Activated CD4-positive, CD25-positive, alpha-beta regulatory T cell treated with anti-CD3 and anti-CD28 coated beads, Interleukin-2, amount 50 U/mL, for 24 hours (primary cell): ENCODE measurements around the gene KAZN.

Experiments
- ATAC-seq, 2 donors: fragments of 150-1000 bp; cut with Tn5 transposase; one replicate each; pipeline ENCODE4 v1.10.0; 2021; ENCODE audit warnings: mild to moderate bottlenecking in 1 of 2, moderate library complexity in 1 of 2

Gene KAZN

DNA sequence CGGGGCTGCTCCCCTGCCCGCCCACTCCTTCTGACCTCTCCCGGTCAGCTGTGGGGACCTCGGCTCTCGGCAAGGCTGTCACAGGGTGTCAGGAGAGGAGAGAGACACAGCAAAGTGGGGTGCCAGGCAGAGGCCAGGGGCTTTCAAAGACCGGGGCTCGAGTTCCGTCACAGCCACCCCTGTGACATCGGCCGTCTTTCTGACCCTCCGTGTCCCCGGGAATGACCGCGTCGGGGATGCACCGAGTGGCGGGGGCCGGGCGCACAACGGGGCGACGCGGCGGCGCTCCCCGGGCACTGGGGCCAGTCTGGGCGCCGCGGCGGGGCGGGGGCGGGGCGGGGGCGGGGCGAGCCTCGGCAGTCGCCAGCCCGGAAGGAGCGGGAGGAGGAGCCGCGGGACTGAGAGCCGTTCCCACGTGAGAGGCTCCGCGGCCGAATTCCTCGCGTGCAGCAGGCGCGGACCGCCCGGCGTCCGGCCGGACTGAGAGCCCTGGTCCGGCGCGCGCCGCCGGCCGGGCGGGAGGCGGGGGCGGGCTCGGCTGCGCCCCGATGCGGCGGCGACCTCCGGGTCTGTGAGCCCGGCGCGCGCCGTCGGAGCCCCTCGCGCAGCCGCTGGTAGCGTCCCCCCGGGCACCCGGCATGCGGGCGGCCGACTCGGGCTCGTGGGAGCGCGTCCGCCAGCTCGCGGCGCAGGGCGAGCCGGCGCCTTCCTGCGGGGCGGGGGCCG, 325.4 kb downstream of the KAZN start:
- peak in 1 of 2 donors; percentile 53 for ATAC-seq

DNA sequence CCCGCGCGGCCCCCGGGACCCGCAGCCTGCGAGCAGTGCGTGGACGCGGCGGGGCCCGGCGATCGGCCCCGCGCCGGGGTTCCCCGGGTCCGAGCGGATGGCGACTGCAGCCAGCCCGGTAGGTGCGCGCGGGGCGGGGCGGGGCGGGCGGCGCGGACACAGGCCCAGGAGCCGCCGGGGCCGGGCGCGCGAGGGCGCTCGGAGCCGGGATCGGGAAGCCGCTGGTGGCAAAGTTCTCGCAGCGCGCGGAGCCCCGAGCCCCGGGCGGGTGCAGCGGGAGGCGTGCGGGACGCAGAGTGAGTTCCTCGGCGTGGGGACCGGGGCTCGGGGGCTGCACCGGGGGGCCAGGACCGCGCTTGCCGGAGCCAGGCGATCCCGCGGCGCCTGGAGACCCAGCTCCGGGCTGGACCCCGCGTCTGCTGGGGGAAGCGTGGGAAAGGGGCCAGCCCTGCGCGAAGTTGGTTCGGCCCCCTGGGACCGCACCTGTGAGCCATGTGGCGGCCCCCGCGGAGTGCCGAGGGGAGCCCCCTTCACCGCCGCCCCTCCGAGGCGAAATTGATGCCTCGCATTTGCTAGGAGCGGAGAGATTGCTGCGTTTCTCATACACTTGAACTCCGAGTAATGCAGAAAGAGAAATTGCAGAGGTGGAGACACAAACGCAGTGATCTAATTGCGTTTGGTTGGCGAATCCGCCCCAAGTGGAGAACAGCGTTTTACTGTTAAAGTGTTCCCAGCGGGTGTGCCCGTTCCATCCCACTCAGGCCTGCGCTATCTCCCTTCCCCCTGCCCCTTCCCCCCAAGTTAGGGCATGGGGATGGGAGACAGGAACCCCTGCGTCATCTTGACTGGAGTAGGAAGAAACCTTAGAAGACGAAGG, 326.2 kb downstream of the KAZN start:
- ATAC-seq, result no peak

DNA sequence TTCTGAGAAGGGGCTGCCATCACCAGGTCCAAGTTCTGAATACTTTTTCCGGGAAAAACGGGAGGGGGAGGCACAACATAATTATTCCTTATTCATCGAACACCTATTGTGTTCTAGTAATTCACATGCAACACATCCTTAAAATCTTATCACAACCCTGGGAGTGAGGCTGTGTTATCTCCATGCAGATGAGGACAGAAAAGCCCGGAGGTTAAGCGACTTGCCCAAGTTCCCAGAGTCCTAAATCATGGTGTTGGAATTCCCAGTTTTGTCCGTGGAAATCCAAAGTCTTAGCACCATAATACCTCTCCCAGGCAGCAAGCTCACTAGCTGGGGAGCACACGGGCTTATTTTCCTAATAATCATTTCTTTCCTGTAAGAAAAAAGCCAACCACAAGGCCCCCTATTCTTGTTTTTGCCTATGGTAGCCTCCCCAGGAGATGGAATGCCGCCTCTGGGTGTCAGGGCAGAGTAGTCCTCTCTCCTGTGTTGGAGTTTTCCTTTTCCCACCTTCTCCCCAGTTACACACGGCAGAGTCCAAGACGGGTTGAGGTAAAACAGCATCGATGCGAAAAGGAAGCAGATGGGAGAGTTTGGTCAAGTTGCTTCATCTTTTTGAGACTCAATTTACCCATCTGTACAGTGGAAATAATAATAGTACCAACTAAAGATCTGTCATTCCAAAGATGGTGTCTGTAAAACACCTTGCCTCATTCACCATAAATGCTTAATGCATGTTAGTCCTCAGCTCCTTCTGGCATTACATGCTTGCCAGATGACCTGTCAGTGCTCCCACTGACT, 327.1 kb downstream of the KAZN start:
- no peak for ATAC-seq

DNA sequence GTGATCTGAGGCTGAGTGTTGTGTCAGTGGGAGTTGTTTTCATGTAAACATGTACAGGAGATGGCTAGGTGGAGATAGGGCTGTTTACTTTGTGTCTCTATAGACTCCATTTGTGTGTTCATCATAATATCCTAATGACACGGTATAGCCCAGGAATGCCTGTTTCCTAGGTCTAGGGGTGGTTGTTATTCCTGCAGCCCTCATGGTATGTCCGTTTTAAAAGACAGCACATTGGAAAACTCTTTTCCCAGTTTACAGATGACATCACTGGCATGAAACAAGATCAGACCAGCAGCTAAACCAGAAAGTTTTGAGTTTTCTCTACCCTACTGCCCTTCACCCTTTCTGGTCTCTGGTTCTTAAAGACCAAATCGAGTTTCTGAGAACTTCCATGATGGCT, 327.7 kb downstream of the KAZN start:
- ATAC-seq, result no peak

DNA sequence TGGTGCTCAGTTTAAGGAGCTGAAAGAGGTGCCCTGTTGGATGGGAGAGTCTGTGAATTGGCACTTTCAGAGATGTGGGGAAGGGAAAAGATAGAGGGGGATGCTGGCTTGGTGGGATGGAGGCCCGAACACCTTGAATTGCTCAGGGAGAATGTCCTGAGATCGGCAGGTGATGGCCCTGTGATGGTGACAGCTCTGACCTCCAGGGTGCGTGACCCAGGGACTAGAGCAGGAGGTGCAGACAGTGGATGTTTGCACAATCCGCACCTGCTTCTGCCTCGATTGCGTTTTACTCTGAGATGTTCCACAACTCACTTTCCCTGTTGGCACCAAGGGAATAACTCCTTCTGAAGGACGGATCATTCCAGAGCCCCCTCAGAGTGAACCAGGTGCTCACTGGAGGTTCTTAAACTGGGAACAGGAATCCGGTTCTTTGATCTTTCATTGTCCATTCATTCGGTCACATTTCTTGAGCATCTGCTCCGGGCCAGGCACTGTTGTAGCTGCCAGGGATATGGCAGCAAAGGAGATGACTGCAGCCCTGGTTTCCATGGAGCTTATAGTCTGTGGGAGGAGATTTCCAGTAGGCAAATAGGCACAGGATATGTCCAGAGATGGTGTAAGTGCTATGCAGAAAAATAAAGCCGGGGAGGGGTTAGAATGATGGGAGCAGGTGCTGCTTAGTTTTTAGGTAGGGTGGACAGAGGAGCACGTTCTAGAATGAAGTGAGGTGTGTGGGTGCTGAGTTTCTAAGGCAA, 328.5 kb downstream of the KAZN start:
- ATAC-seq, result no peak

DNA sequence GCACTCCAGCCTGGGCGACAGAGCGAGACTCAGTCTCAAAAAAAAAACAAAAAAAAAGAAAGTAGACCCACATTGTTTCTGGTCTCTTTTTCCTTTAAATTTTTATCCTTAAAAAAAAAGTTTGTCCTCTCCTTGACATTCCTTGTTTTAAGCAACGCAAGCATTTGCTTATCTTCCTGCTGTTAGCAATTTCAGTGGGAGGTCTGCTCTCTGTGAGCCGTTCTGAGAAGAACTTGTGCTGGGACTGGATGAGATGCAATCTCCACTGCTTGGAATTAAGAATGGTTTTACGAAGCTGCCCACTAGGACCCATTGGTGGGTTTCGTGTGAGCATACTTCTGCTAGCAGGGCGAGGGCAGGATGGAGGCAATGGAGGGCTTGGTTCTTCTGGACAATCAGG, 329.9 kb downstream of the KAZN start:
- no peak for ATAC-seq

DNA sequence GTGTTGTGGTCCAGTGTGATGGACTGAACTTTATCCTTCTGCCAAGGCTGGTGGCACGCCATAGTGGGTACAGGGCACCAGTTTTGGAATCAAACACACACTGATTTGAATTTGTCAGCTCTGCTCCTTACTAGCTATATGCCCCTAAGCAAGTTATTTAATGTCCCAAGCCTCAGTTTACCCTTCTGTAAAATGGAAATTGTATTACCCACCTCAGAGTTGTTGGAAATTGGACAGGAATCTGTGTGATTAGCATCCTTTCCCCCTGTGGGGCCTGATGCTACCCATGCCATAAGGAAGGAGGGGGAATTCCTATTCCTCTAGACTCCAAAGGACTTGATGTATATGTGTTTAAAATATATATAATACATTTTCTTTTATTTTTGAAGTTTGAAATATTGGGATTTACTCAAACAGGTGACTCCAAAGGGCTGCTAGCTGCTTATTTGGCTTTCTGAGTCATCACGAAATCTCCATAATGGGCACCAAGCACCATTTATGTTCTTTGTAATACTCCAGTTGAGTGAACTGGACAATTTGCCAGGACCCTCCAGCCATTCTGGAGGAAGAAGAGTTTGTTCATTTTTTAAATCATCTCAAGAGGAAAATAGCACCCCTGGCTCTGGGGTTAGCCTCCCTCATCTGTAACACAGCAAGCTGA, 330.5 kb downstream of the KAZN start:
- no peak for ATAC-seq

DNA sequence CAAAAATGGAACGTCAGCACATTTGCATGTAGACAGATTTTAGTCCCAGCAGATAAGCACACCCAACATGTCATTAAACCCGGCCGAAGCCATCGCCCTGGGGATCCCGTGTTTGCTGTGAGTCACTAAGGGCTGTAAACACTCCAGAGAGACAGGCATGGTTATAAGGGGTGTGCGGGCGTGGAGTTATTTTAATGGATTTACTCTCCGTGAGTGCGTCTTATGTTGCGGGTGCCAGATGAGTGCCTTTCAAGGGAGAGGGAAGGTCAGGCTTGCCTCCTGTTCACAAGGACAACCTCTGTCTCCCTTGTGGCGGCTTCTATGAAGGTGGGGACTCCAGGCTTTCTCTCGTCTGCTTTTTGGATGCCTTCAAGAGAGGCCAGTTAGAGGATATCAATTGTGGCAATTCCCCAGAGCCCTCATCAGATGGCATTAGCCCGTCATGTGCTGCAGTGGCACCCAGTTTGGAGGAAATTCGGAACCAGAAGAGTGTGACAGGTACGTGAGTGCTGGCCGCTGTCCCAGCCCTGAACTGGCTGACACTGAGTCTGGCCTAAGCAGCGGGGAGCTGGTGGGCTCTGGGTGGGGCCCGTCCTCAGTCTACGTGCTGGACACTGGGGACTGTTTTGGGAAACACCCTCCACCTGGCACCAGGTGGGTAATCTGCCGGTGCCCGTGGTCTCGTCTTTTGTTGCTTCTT, 331.2 kb downstream of the KAZN start:
- no peak for ATAC-seq

DNA sequence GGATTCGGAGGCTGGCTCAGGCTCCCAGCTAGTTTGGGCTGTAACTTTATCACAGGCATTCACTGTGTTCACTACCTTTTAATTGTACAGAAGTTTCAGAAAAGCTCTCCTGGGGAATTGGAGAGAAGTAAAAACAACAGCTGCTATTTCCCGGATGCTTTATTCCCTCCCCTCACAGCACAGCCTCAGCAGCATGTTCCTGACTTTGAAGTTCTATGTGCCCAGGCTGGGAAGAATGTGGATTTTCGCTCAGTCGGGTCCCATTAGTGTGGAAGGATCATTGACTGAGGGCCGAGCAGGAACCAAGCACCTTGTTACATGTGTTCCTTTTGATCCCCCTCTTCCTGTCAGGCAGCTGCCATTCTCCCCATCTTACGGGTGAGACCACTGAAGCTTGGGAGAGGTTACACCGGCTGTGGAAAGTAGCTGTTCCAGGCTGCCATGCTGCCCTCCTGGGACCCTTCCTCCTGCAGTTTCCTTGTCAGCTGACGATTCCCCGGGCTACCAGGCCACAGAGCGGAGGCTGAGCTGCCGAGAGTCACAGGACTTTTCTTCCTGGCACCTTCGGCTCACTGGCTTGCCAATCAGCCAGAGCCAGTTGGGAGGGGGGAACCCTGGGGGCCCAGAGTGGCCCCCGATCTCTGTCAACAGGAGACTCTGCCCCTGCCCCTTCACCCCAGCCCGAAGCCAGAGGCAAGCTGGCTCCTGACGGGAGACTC, 331.9 kb downstream of the KAZN start:
- no peak for ATAC-seq

DNA sequence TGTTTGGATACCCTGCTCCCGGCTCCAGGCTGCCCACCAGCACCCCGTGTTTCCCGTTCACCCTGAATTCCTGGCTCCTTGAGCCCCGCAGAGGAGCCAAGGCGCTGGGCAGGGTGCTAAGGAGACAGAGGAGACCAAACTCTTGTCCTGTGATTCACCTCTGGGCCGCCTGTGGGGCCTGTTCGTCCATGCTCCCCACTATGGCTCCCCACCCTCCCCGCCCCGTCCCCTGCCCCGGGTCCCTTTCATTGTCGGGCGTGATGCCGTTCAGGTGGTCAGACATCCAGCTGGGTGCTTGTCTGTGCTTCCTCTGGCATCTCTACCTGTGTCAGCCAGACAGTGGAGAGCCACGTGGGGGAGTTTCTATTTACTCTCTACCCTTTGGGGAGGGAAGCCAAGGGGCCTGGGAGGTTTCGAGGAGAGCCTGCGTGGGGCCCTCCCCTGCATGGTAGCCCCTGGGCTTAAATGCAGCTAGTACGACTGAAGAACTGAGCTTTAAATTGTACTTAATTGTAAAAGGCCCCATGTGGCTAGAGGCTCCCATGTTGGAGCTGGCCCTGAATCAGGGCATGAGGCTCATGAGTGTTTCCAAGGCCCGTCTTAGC, 333.7 kb downstream of the KAZN start:
- no peak for ATAC-seq

DNA sequence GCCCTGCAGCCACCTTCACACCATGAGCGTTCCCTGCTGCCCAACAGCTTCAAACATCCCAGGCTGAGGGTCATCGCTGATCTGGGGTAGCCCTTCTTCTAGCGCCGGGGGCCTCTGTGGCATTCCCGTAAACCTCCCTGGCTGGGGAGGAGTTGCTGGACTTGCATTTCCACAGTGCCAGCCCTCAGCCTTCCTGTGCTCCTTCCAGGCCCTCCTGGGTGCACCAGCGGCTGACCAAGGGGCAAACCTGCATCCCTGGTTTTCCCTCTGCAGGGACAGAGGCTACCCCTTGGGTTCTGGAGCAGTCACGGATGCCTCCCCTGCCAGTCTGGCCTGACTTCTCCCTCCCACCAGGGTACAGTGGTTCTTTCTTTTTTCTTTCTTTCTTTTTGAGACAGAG, 336.4 kb downstream of the KAZN start:
- no peak for ATAC-seq

DNA sequence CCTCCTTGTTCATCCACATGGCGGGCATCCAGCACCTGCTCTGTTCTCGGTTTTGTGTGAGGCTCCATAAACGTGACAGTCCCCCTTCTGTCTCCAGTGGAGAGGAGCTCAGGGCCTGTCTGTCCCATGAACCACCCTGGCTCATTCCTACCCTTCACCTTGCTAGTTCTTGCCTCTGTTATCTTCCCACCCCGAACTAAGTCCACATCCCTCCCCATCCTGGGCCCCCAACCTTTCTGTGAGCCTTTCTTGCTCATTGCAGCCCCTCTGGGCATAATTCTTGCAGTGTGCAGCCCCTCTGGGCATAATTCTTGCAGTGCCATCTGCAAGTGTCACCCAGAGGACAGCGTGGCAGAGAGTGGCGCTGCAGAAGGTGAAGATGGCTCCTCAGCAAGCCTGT, 338.3 kb downstream of the KAZN start:
- no peak for ATAC-seq

DNA sequence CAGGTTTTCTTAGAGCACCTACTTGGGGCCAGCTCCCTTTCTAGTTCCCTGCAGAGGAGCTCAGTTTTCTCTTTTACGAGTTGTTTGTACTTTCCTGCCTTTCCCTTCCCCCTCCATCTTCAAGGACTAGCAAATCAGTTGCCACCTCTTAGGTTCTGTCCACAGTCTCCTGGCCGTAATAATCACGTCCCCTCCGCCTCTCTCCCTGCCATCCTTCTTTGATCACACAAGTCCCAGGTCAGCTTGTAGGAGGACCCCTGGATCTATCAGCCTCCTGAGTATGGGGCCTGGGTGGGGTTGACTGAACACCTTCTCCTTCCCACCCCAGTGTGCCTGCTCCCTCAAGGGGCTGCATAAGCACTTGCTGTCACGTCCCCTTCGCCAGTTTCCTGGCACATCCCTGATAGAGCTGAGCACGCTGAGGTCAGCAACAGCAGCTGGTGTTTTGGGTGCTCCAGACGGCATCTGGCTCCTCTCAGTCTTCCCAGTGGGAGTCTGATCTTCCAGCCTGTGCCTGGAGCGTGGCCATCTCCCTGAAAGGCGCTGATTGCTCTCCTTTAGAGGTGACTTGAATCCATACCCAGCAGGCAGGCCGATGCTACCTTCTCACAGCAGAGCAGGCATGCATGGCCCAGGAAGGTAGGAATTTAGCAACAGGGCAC, 338.9 kb downstream of the KAZN start:
- ATAC-seq, result no peak

DNA sequence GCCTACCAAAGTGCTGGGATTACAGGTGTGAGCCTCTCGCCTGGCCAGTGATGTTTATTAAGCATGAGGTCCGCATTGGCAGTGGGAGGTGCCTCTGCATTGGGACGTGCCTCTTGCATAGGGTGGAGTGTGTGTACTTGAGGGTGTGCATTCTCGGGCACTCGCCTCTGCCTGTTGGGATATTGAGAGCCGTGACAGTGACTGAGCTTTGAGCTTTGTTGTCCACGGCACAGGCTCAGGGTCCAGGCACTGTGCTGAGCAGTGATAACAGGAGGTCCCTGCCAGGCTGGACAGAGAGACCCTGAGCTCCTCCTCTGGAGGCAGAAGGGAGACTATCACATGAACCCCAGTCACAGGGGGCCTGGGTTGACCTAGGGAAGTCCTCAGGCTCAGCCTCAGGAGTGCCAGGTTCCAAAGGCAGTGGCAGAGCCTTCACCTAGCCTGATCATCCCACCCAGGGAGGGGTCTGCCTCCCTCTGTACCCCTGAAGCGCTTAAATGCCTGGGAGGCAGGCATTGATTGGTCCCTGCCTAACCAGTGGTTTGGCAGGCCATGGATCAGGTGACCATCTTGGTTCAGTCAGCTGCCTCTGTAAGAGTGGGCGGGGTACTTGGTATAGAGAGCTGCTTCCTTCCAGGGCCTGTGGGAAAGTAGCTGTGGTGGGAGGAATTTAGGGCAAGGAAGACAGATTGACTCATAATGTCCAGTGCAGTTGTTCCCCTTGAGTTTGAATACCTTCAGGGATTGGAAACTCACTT, 341.2 kb downstream of the KAZN start:
- ATAC-seq, result no peak

DNA sequence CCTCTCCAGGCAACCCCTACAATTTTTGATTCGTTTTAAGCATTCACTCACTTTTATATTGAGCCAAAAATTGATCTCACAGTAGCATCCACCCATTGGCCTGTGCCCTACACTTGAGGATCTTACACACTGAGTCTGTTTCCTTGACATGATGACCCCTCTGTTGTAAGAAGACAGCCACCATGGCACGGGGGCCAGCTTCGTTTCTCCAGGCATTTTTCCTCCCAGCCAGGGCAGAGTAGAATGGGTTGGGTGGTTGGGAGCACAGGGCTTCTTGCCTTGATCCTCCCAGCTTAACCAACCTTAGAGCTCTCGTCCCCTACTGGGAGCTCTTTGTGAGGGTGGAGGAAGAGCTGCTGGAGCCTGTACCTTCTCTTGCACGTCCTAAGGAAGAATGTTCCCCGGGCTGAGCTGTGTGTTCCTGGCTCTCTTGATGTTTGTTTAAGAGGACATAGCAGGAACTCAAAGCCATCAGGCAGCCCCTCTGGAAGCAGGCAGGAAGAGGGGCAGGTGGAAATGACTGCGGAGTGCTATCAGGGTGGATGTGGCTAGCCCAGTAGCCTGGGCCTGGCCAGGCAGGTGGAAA, 341.9 kb downstream of the KAZN start:
- no peak for ATAC-seq

DNA sequence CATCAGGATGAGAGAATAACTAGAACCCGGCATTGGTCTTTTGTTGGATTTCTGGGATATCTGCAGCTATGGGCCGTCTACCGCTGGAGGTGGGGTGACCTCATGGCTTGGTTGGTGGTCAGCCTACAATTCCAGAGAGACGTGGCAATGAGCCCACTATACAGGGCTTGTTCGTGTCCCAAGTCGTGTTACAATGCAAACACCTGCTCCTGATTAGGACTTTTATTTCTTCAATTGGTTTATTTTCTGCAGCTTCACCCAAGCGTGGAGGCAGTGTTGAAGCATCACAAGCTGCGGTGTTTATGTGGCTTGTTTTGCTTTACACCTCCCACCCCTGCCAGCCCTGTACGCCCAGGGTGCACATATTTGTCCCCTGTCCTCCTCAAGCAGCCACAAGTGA, 343.4 kb downstream of the KAZN start:
- no peak for ATAC-seq

DNA sequence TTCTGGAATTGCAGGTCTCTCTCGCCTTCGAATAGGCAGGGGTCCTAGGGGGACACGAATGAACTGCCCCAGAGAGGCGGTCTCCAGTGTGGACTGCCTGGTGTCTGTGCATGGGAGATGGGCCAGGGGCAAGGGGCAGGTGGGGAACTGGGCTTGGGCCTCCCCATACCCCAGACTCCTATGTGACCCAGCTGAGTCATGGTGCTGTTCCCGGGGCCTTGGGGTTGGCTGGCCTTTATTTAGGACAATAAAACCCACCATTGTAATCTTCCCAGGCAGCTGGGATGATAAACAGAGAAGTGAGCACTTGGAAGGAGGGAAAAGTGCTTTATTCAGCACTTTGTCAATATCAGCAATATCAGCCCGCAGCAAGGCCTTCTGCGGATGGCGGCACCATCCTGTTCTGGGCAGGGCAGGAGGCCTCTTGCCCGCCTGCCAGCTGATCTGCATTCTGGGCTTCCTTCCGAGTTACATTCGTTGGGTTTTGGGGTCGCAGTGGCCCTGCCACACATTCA, 346.0 kb downstream of the KAZN start:
- ATAC-seq, result no peak
